ENCODE measurements around the gene TNK1. TPM values are rescaled to one million over a fixed set of nuclear protein-coding genes. Genes with fewer than 3 reads are reported as not detected.

TNK1 gene
- total RNA-seq, 1 experiment from 2014 or later = 6.4 TPM

- intact Hi-C loops (cut with micrococcal nuclease) = no loop called here
- Mint-ChIP-seq H3K27me3 (ENCODE audit: insufficient read depth, unreplicated experiment) (no peaks in the 10 kb centered on the region), H3K4me1 (ENCODE audit: insufficient read depth, unreplicated experiment) (peaks cover 5% of the 10 kb centered on the region), H3K36me3 (ENCODE audit: insufficient read depth, unreplicated experiment) (no peaks in the 10 kb centered on the region), H3K27ac (ENCODE audit: low read depth, unreplicated experiment) (no peak overlapping the region), H3K9me3 (ENCODE audit: unreplicated experiment) (no peaks in the 10 kb centered on the region), H3K4me3 (ENCODE audit: unreplicated experiment) (no peak overlapping the region)
- CTCF ChIA-PET = interaction anchor here (0.6 kb wide), 1 partner anchor 157 kb away, joined by 3 read pairs; no protein-coding TSS in a partner anchor
- TF ChIP-seq, protein P1, sequence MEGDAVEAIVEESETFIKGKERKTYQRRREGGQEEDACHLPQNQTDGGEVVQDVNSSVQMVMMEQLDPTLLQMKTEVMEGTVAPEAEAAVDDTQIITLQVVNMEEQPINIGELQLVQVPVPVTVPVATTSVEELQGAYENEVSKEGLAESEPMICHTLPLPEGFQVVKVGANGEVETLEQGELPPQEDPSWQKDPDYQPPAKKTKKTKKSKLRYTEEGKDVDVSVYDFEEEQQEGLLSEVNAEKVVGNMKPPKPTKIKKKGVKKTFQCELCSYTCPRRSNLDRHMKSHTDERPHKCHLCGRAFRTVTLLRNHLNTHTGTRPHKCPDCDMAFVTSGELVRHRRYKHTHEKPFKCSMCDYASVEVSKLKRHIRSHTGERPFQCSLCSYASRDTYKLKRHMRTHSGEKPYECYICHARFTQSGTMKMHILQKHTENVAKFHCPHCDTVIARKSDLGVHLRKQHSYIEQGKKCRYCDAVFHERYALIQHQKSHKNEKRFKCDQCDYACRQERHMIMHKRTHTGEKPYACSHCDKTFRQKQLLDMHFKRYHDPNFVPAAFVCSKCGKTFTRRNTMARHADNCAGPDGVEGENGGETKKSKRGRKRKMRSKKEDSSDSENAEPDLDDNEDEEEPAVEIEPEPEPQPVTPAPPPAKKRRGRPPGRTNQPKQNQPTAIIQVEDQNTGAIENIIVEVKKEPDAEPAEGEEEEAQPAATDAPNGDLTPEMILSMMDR (IDR thresholded peaks at IDR 0.05; ENCODE audit: unreplicated experiment) = no peak
- DNase-seq (ENCODE audit: unreplicated experiment) = no peak
- no TSS peak for BruUV-seq (replicated peaks)
- POLR2A ChIA-PET = interaction anchor here (0.6 kb wide), 1 partner anchor 34 kb away, joined by 3 read pairs; no protein-coding TSS in a partner anchor
Observed at GRCh38 chr17:7418472-7419152, 37.7 kb downstream of the TNK1 start.

DNA sequence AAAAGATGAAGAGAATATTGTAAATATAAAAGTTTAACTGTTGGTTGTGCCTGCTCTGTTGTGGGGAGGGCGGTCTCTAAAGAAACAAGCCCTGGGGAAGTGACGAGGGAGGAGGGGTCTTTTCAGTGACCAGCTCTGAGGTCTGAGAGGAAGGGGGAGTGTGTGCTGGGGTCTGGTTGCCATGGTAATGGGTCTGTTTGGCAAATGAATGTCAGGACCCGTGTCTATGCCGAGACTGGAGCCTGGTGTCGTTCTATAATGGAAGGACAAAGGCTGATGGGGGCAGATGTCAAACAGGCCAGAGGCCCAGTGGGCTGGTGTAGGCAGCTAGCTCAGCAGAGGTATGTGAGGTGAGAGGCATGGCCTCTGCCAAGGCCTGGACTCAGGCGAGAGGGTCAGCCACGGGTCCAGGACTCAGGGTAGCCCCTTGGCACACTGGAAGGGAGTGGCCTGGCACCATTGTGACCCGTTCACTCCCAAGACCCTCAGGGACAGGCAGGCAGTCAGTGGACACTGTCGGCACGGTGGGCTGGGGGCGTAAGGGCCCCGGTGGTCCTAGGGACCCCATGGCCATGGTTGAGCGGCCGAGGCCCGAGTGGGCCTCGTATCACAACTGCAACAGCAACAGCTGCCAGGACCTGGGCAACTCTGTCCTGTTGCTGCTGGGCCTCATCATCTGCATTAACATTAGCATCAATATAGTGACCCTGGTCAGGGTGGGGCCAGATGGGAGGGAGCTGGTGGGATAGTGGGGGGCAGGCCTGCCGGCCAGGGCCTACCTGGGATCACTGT, 39.1 kb downstream of the TNK1 start, which contains the start of gene SPEM1:
Gene SPEM1, plus strand, starts transcription at position 506 of the 792 bp plus-strand sequence. Its CDS starts 61 bp downstream, at position 567.
- TF ChIP-seq, protein P1 (IDR thresholded peaks at IDR 0.05; ENCODE audit: unreplicated experiment) = no peak
- BruUV-seq (replicated peaks) = no TSS peak
- intact Hi-C loops (cut with micrococcal nuclease) = no loop called here
- Mint-ChIP-seq H3K9me3 (ENCODE audit: unreplicated experiment) (no peaks in the 10 kb centered on the region), H3K4me1 (ENCODE audit: insufficient read depth, unreplicated experiment) (peaks cover 5% of the 10 kb centered on the region), H3K4me3 (ENCODE audit: unreplicated experiment) (no peak within 1 kb of the TSS), H3K36me3 (ENCODE audit: insufficient read depth, unreplicated experiment) (no peaks in the 10 kb centered on the region), H3K27me3 (ENCODE audit: insufficient read depth, unreplicated experiment) (no peaks in the 10 kb centered on the region), H3K27ac (ENCODE audit: low read depth, unreplicated experiment) (no peak within 1 kb of the TSS)
- no peak for DNase-seq (ENCODE audit: unreplicated experiment)
- CTCF ChIA-PET = interaction anchor here (0.6 kb wide), 1 partner anchor 159 kb away, joined by 3 read pairs; no protein-coding TSS in a partner anchor
- POLR2A ChIA-PET = interaction anchor here (1.2 to 1.3 kb wide), 3 partner anchors 16 to 55 kb away, joined by 3 to 6 read pairs (median 3); no protein-coding TSS in a partner anchor

DNA sequence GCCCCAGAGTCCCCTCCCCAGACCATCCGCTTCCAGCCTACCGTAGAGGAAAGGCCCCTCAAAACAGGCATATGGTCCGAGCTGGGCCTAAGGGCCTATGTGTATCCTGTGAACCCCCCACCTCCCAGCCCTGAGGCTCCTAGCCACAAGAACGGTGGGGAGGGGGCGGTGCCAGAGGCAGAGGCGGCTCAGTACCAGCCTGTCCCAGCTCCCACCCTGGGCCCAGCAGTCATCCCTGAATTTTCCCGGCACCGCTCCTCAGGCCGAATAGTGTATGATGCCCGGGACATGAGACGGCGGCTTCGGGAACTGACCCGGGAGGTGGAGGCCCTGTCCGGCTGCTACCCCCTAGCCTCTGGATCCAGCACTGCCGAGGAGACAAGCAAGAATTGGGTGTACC, 40.3 kb downstream of the TNK1 start:
- H3K4me3 Mint-ChIP-seq (ENCODE audit: unreplicated experiment) = no peak overlapping the region
- POLR2A ChIA-PET = interaction anchor here (1.2 to 1.3 kb wide), 2 partner anchors 15 to 18 kb away, joined by 3 to 6 read pairs; no protein-coding TSS in a partner anchor
- intact Hi-C loops (cut with micrococcal nuclease) = no loop called here
- no peaks in the 10 kb centered on the region for H3K36me3 Mint-ChIP-seq (ENCODE audit: insufficient read depth, unreplicated experiment)
- peaks cover 5% of the 10 kb centered on the region for H3K4me1 Mint-ChIP-seq (ENCODE audit: insufficient read depth, unreplicated experiment)
- no peak overlapping the region for H3K27ac Mint-ChIP-seq (ENCODE audit: low read depth, unreplicated experiment)
- BruUV-seq (replicated peaks) = no TSS peak
- TF ChIP-seq, protein P1 (IDR thresholded peaks at IDR 0.05; ENCODE audit: unreplicated experiment) = no peak
- H3K9me3 Mint-ChIP-seq (ENCODE audit: unreplicated experiment) = no peaks in the 10 kb centered on the region
- H3K27me3 Mint-ChIP-seq (ENCODE audit: insufficient read depth, unreplicated experiment) = no peaks in the 10 kb centered on the region
- CTCF ChIA-PET = interaction anchor here (0.7 kb wide), 1 partner anchor 65 kb away, joined by 3 read pairs; no protein-coding TSS in a partner anchor
- DNase-seq (ENCODE audit: unreplicated experiment) = no peak

- TF ChIP-seq, protein P1 (IDR thresholded peaks at IDR 0.05; ENCODE audit: unreplicated experiment) = no peak
- Mint-ChIP-seq H3K36me3 (ENCODE audit: insufficient read depth, unreplicated experiment) (no peaks in the 10 kb centered on the region), H3K4me3 (ENCODE audit: unreplicated experiment) (no peak overlapping the region), H3K27me3 (ENCODE audit: insufficient read depth, unreplicated experiment) (no peaks in the 10 kb centered on the region), H3K27ac (ENCODE audit: low read depth, unreplicated experiment) (no peak overlapping the region), H3K4me1 (ENCODE audit: insufficient read depth, unreplicated experiment) (no peaks in the 10 kb centered on the region), H3K9me3 (ENCODE audit: unreplicated experiment) (no peaks in the 10 kb centered on the region)
- intact Hi-C loops (cut with micrococcal nuclease) = no loop called here
- BruUV-seq (replicated peaks) = no TSS peak
- ChIA-PET POLR2A (interaction anchor here (1.1 kb wide), 1 partner anchor 19 kb away, joined by 5 read pairs; the partner anchor contains the start of gene TMEM256), CTCF (interaction anchor here (0.6 to 2.7 kb wide), 2 partner anchors 13 to 322 kb away, joined by 3 to 16 read pairs; no protein-coding TSS in a partner anchor)
- no peak for DNase-seq (ENCODE audit: unreplicated experiment)
Observed at GRCh38 chr17:7423679-7424078, 42.8 kb downstream of the TNK1 start.
